ENCODE results near the gene C1QTNF6.

- TF ChIP-seq CTCF (optimal IDR thresholded peaks at IDR 0.05 in 1 of 3, IDR thresholded peaks at IDR 0.05 in 1 of 3, conservative IDR thresholded peaks at IDR 0.05 in 1 of 3; ENCODE audit: extremely low read depth in 1 of 3, insufficient read depth in 2 of 3, low read length in 3 of 3) (no peak), EZH2 (IDR thresholded peaks at IDR 0.05; ENCODE audit: low read length) (no peak)
Observed at GRCh38 chr22:37206118-37206840, 18.2 kb upstream of the C1QTNF6 start.

Measured in keratinocyte (primary cell).